OCI-LY1 (cell line): ENCODE results near the gene ISG20.

Experiments used
- EZH2 ChIP-seq: fragments of 200-600 bp; sonication (generic), shearing (Covaris generic); IDR thresholded peaks from 2 replicates; pipeline ENCODE4 v1.8.0; 2017; ENCODE audit warnings: borderline replicate concordance, mixed run types, mild to moderate bottlenecking, antibody characterized with exemption, low read length, moderate library complexity, mixed read lengths
- TF ChIP-seq, protein P1 (sequence below): fragments of 200-600 bp; sonication (generic), shearing (Covaris generic); IDR thresholded peaks from 2 replicates; pipeline ENCODE4 v1.5.1; 2017; ENCODE audit warnings: mild to moderate bottlenecking, antibody characterized with exemption, low read length, moderate library complexity, mixed read lengths

GRCh38 chr15:88624971-88625490 is 13.8 kb upstream of the ISG20 start:
- TF ChIP-seq, protein P1, sequence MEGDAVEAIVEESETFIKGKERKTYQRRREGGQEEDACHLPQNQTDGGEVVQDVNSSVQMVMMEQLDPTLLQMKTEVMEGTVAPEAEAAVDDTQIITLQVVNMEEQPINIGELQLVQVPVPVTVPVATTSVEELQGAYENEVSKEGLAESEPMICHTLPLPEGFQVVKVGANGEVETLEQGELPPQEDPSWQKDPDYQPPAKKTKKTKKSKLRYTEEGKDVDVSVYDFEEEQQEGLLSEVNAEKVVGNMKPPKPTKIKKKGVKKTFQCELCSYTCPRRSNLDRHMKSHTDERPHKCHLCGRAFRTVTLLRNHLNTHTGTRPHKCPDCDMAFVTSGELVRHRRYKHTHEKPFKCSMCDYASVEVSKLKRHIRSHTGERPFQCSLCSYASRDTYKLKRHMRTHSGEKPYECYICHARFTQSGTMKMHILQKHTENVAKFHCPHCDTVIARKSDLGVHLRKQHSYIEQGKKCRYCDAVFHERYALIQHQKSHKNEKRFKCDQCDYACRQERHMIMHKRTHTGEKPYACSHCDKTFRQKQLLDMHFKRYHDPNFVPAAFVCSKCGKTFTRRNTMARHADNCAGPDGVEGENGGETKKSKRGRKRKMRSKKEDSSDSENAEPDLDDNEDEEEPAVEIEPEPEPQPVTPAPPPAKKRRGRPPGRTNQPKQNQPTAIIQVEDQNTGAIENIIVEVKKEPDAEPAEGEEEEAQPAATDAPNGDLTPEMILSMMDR: no peak
- no peak for TF ChIP-seq EZH2
